DOHH2 (cell line): ENCODE data around the gene DIP2C.

Experiments used
- CTCF ChIP-seq: fragments of 200-600 bp; sonication (generic); IDR thresholded peaks from one replicate; pipeline ENCODE4 v1.5.1; 2014; ENCODE audit warnings: antibody characterized with exemption, mild to moderate bottlenecking, low read depth, low read length; ENCODE audit not compliant: poor library complexity, severe bottlenecking
- EZH2phosphoT487 ChIP-seq: fragments of 200-600 bp; sonication (generic); IDR thresholded peaks from 2 replicates; pipeline ENCODE4 v1.6.1; 2017; ENCODE audit warnings: borderline replicate concordance, mild to moderate bottlenecking, antibody characterized with exemption, low read length, moderate library complexity, mixed read lengths

GRCh38 chr10:308572-309085 lies 380.8 kb downstream of the DIP2C start:
- TF ChIP-seq CTCF (no peak), EZH2phosphoT487 (no peak)
